HCT116 (cell line): ENCODE measurements around the gene ZNF331. TPM values are rescaled to one million over a fixed set of nuclear protein-coding genes. Genes with fewer than 3 reads are reported as not detected.

Source experiments
- ATAC-seq: fragments of 200-7000 bp; cut with Tn5 transposase; 2 replicates; pipeline ENCODE4 v1.9.1; 2020; ENCODE audit warnings: mild to moderate bottlenecking, moderate library complexity
- BruUV-seq: library from RNA; stranded (reverse); fragments of 400-500 nt; replicated peaks from 2 replicates; lab custom pipeline; 2021; lab: Mats Ljungman, UMichigan
- CTCF ChIA-PET: fragments of 300-600 bp; sonication (Branson Sonifier 250); formaldehyde crosslinking; loops from one replicate; lab custom pipeline; 2021; ENCODE audit warnings: antibody characterized with exemption; lab: Charles Lee
- POLR2A ChIA-PET: fragments of 300-600, 350-600 bp; sonication (Branson Sonifier 250); formaldehyde crosslinking; loops from one replicate; lab custom pipeline; 2021; ENCODE audit warnings: antibody characterized with exemption; lab: Charles Lee
- RAD21 ChIA-PET, 2 experiments: fragments of 300-600 bp; sonication (Branson Sonifier 250); formaldehyde crosslinking; loops; one replicate each; lab custom pipeline; 2023; ENCODE audit warnings: low total read pairs in 2 of 2; ENCODE audit not compliant: uncharacterized antibody in 2 of 2, unreplicated experiment in 2 of 2, low non-redundant PET in 1 of 2; lab: Charles Lee
- DNase-seq: peaks from one replicate; pipeline ENCODE4 v3.0.0-alpha.2; 2010; ENCODE audit warnings: low read depth, low spot score
- H2AFZ ChIP-seq: fragments of 200-600 bp; shearing (Covaris generic), sonication (generic); 2 replicates; pipeline ENCODE4 v1.6.1; 2017; ENCODE audit warnings: low read depth, mixed run types, mixed read lengths, antibody characterized with exemption, low read length; ENCODE audit not compliant: poor library complexity, severe bottlenecking
- H3K27ac ChIP-seq: 2 replicates; pipeline ENCODE4 v1.5.1; 2012; ENCODE audit warnings: low read depth, low read length
- H3K27me3 ChIP-seq: fragments of 200-600 bp; sonication (generic); 2 replicates; pipeline ENCODE4 v1.6.1; 2016; ENCODE audit warnings: mixed run types, low read length, mixed read lengths; ENCODE audit not compliant: insufficient read depth
- H3K36me3 ChIP-seq, 2 experiments: fragments of 200-500 bp in 1 of 2; fragments of 200-600 bp in 1 of 2; sonication (Bioruptor generic) in 1 of 2; sonication (generic) in 1 of 2; 2 replicates each; pipeline versions ENCODE4 v1.5.1 to v1.6.1; 2014 to 2016; ENCODE audit warnings: low read length in 2 of 2, inconsistent platforms in 1 of 2, mixed read lengths in 1 of 2, mixed run types in 1 of 2; ENCODE audit not compliant: insufficient read depth in 2 of 2, control insufficient read depth in 1 of 2
- H3K4me1 ChIP-seq, 2 experiments: fragments of 200-600 bp in 1 of 2; sonication (generic) in 1 of 2; 2 replicates each; pipeline versions ENCODE4 v1.5.1 to v1.6.1; 2012 to 2017; ENCODE audit warnings: low read length in 2 of 2, inconsistent platforms in 1 of 2, mild to moderate bottlenecking in 1 of 2, mixed read lengths in 1 of 2, mixed run types in 1 of 2, moderate library complexity in 1 of 2; ENCODE audit not compliant: insufficient read depth in 2 of 2, control insufficient read depth in 1 of 2
- H3K4me2 ChIP-seq: fragments of 200-600 bp; sonication (generic); 2 replicates; pipeline ENCODE4 v1.6.1; 2017; ENCODE audit warnings: mixed run types, low read length, mixed read lengths
- H3K4me3 ChIP-seq, 2 experiments: fragments of 200-600 bp in 1 of 2; sonication (generic) in 1 of 2; replicated peaks in 1 of 2; 2 replicates each; pipeline ENCODE4 v1.5.1; 2011 to 2016; ENCODE audit warnings: low read length in 2 of 2, control low read depth in 1 of 2, low read depth in 1 of 2, mild to moderate bottlenecking in 1 of 2, mixed read lengths in 1 of 2, mixed run types in 1 of 2
- H3K79me2 ChIP-seq: fragments of 200-600 bp; sonication (generic); 2 replicates; pipeline ENCODE4 v1.6.1; 2017; ENCODE audit warnings: mild to moderate bottlenecking, mixed run types, low read length, moderate library complexity, mixed read lengths; ENCODE audit not compliant: insufficient read depth
- H3K9ac ChIP-seq: fragments of 200-600 bp; sonication (generic); 2 replicates; pipeline ENCODE4 v1.6.1; 2016; ENCODE audit warnings: low read length, mixed read lengths
- H3K9me2 ChIP-seq: fragments of 200-600 bp; sonication (generic), shearing (Covaris generic); 2 replicates; pipeline ENCODE4 v1.6.1; 2017; ENCODE audit warnings: mixed run types, mild to moderate bottlenecking, moderate library complexity; ENCODE audit not compliant: insufficient read depth
- H3K9me3 ChIP-seq, 2 experiments: fragments of 200-500 bp in 1 of 2; fragments of 200-600 bp in 1 of 2; sonication (Bioruptor generic) in 1 of 2; sonication (generic) in 1 of 2; 2 replicates each; pipeline ENCODE4 v1.6.1; 2014 to 2017; ENCODE audit warnings: low read length in 2 of 2, mixed read lengths in 2 of 2, inconsistent platforms in 1 of 2, low read depth in 1 of 2, mild to moderate bottlenecking in 1 of 2, mixed run types in 1 of 2, moderate library complexity in 1 of 2; ENCODE audit not compliant: control insufficient read depth in 1 of 2, insufficient read depth in 1 of 2
- H4K20me1 ChIP-seq: fragments of 200-600 bp; sonication (generic), shearing (Covaris generic); 2 replicates; pipeline ENCODE4 v1.6.1; 2017; ENCODE audit warnings: mixed run types, mild to moderate bottlenecking, moderate library complexity; ENCODE audit not compliant: insufficient read depth
- ATF3 ChIP-seq: IDR thresholded peaks from 2 replicates; pipeline ENCODE4 v1.6.1; 2012
- CEBPB ChIP-seq: IDR thresholded peaks from 2 replicates; pipeline ENCODE4 v1.6.1; 2012; ENCODE audit warnings: low read depth
- CTCF ChIP-seq, 3 experiments: fragments of 200-600 bp in 1 of 3; sonication (generic) in 1 of 3; IDR thresholded peaks in 2 of 3; conservative IDR thresholded peaks in 1 of 3; 2 replicates each; pipeline ENCODE4 v1.5.1; 2012 to 2017; ENCODE audit warnings: low read depth in 2 of 3, low read length in 2 of 3, antibody characterized with exemption in 1 of 3, borderline replicate concordance in 1 of 3, control low read depth in 1 of 3, mild to moderate bottlenecking in 1 of 3, mixed read lengths in 1 of 3, mixed run types in 1 of 3, moderate library complexity in 1 of 3; ENCODE audit not compliant: insufficient read depth in 1 of 3
- EGR1 ChIP-seq: IDR thresholded peaks from 2 replicates; pipeline ENCODE4 v1.6.1; 2012; ENCODE audit warnings: low read depth
- MAX ChIP-seq: IDR thresholded peaks from 2 replicates; pipeline ENCODE4 v1.6.1; 2012
- RAD21 ChIP-seq: IDR thresholded peaks from 2 replicates; pipeline ENCODE4 v1.6.1; 2012; ENCODE audit warnings: low read depth, mild to moderate bottlenecking
- SRF ChIP-seq: IDR thresholded peaks from 2 replicates; pipeline ENCODE4 v1.6.1; 2012; ENCODE audit warnings: low read depth
- intact Hi-C: fragments of 100-400 bp; cut with micrococcal nuclease; formaldehyde crosslinking; loops from 2 replicates; pipeline ENCODE4 v1.10.0; 2022
- total RNA-seq: library from RNA; stranded (reverse); gene quantifications from one replicate; pipeline ENCODE4 v1.2.1, GENCODE V29; 2021; ENCODE audit not compliant: unreplicated experiment

Gene ZNF331
- total RNA-seq, 1 experiment from 2014 or later, result 0.59 TPM

- H2AFZ ChIP-seq, result no peak overlapping the region
- H3K4me2 ChIP-seq, result no peak overlapping the region
These were observed 48.3 kb downstream of the ZNF331 start for GRCh38 chr19:53586277-53586691.

GRCh38 chr19:53594811-53595509, 57.0 kb downstream of the ZNF331 start:
- Histone ChIP-seq H2AFZ (no peak overlapping the region), H3K4me1 (no peaks in the 10 kb centered on the region), H3K9ac (no peak overlapping the region), H4K20me1 (no peaks in the 10 kb centered on the region)
- RAD21 ChIA-PET, result no interaction called here
- no peak for DNase-seq
- BruUV-seq, result no TSS peak
- TF ChIP-seq CTCF (IDR thresholded peaks at IDR 0.05 in 2 of 3, conservative IDR thresholded peaks at IDR 0.05 in 1 of 3; ENCODE audit: borderline replicate concordance in 1 of 3, insufficient read depth in 1 of 3, low read depth in 2 of 3, low read length in 2 of 3) (no peak), ATF3 (no peak), RAD21 (no peak), EGR1 (no peak), CEBPB (no peak), MAX (no peak)
- TF ChIP-seq, all 23 proteins: peak for 0
- ATAC-seq, result no peak
- Histone ChIP-seq H3K36me3 (no peaks in the 10 kb centered on the region), H3K4me3 (no peak overlapping the region), H3K9me2 (no peaks in the 10 kb centered on the region), H3K79me2 (no peaks in the 10 kb centered on the region), H3K4me2 (no peak overlapping the region), H3K27me3 (no peaks in the 10 kb centered on the region), H3K9me3 (peaks cover 0 to 17% of the 10 kb centered on the region in 2 experiments; a peak in 2 of 4 replicates), H3K27ac (no peak overlapping the region)
- CTCF ChIA-PET, result no interaction called here
- intact Hi-C loops, result no loop called here
- POLR2A ChIA-PET, result no interaction called here

More at GRCh38 chr19:53586277-53586691, 48.3 kb downstream of the ZNF331 start:
- no peaks in the 10 kb centered on the region for H3K9me2 ChIP-seq
- no peaks in the 10 kb centered on the region for H3K79me2 ChIP-seq
- H3K4me1 ChIP-seq, result no peaks in the 10 kb centered on the region
- ATAC-seq (no peak), DNase-seq (no peak)
- no peaks in the 10 kb centered on the region for H3K27me3 ChIP-seq
- ChIA-PET POLR2A (no interaction called here), RAD21 (no interaction called here), CTCF (no interaction called here)
- peaks cover under 1 to 3% of the 10 kb centered on the region in 2 experiments; a peak in 2 of 4 replicates for H3K9me3 ChIP-seq
- no peak for TF ChIP-seq SRF
- no peaks in the 10 kb centered on the region for H4K20me1 ChIP-seq
- no peaks in the 10 kb centered on the region for H3K36me3 ChIP-seq
- no peak overlapping the region for H3K4me3 ChIP-seq
- no peak overlapping the region for H3K9ac ChIP-seq
- no TSS peak for BruUV-seq
- intact Hi-C loops, result no loop called here
- no peak overlapping the region for H3K27ac ChIP-seq
